Tibial artery (tissue), 4 donors: ENCODE results near the gene TMEM247.

Experiments used
- DNase-seq, 2 donors: peaks; one replicate each; pipeline ENCODE4 v3.0.0-alpha.2; 2019
- H3K27ac ChIP-seq, 2 donors: fragments of 200-600 bp; sonication (generic) in 1 of 2; 1 replicate in 1 of 2; 2 replicates in 1 of 2; pipeline ENCODE4 v1.5.1; 2018 to 2019; ENCODE audit warnings: mild to moderate bottlenecking in 1 of 2
- H3K27me3 ChIP-seq, 2 donors: fragments of 200-600 bp; sonication (generic) in 1 of 2; one replicate each; pipeline versions ENCODE4 v1.5.1 to v1.6.0; 2016 to 2019
- H3K36me3 ChIP-seq, 3 donors: fragments of 200-600 bp; sonication (generic) in 2 of 3; one replicate each; pipeline ENCODE4 v1.5.1; 2016 to 2019; ENCODE audit warnings: mild to moderate bottlenecking in 2 of 3
- H3K4me1 ChIP-seq, 4 donors: fragments of 200-600 bp; sonication (generic) in 2 of 4; 1 replicate in 3 of 4; 2 replicates in 1 of 4; pipeline ENCODE4 v1.5.1; 2016 to 2019
- H3K4me3 ChIP-seq, 2 donors: fragments of 200-600 bp; sonication (generic) in 1 of 2; 1 replicate in 1 of 2; 2 replicates in 1 of 2; pipeline ENCODE4 v1.5.1; 2018 to 2019; ENCODE audit warnings: mild to moderate bottlenecking in 2 of 2
- H3K9me3 ChIP-seq, 3 donors: fragments of 200-600 bp; sonication (generic) in 1 of 3; one replicate each; pipeline ENCODE4 v1.5.1; 2016 to 2019
- CTCF ChIP-seq, 2 experiments: fragments of 200-600 bp in 1 of 2; fragments of 450-650 bp in 1 of 2; IDR thresholded peaks; one replicate each; pipeline ENCODE4 v1.5.1; 2017 to 2019; ENCODE audit warnings: antibody characterized with exemption in 2 of 2, mild to moderate bottlenecking in 1 of 2, moderate library complexity in 1 of 2
- intact Hi-C: fragments of 100-400 bp; cut with DNase I; formaldehyde crosslinking; loops from one replicate; pipeline ENCODE4 v1.15.0; 2023; ENCODE audit warnings: low total_unique reads

Gene TMEM247

GRCh38 chr2:46458763-46459500 lies 20.4 kb upstream of the TMEM247 start:
- no peaks in the 10 kb centered on the region for H3K27me3 ChIP-seq
- H3K4me1 ChIP-seq, result peaks cover 0 to 15% (median 6%) of the 10 kb centered on the region in 4 donors
- DNase-seq, result no peak
- no peak overlapping the region for H3K27ac ChIP-seq
- no peak overlapping the region for H3K4me3 ChIP-seq
- H3K36me3 ChIP-seq, result no peaks in the 10 kb centered on the region
- no peaks in the 10 kb centered on the region for H3K9me3 ChIP-seq
- intact Hi-C loops, result no loop called here
- no peak for TF ChIP-seq CTCF (IDR thresholded peaks at IDR 0.05)

- Histone ChIP-seq H3K27me3 (no peaks in the 10 kb centered on the region), H3K9me3 (no peaks in the 10 kb centered on the region), H3K4me1 (peaks cover 0 to 15% (median 6%) of the 10 kb centered on the region in 4 donors), H3K36me3 (no peaks in the 10 kb centered on the region), H3K27ac (no peak overlapping the region), H3K4me3 (no peak overlapping the region)
- no peak for DNase-seq
- intact Hi-C loops, result no loop called here
- no peak for TF ChIP-seq CTCF (IDR thresholded peaks at IDR 0.05)
Observed at GRCh38 chr2:46459694-46460093, 19.7 kb upstream of the TMEM247 start.

- H3K4me1 ChIP-seq, result peaks cover 0 to 15% (median 6%) of the 10 kb centered on the region in 4 donors
- no peaks in the 10 kb centered on the region for H3K9me3 ChIP-seq
- no peaks in the 10 kb centered on the region for H3K36me3 ChIP-seq
- no peaks in the 10 kb centered on the region for H3K27me3 ChIP-seq
- peak overlapping the region; percentile 4 to 11 for H3K27ac ChIP-seq
- no peak for DNase-seq
- no peak overlapping the region for H3K4me3 ChIP-seq
- TF ChIP-seq CTCF (IDR thresholded peaks at IDR 0.05), result no peak
- intact Hi-C loops, result no loop called here
Observed at GRCh38 chr2:46460241-46460921, 19.0 kb upstream of the TMEM247 start.

GRCh38 chr2:46461011-46461674 lies 18.2 kb upstream of the TMEM247 start:
- no peaks in the 10 kb centered on the region for H3K9me3 ChIP-seq
- no peaks in the 10 kb centered on the region for H3K36me3 ChIP-seq
- TF ChIP-seq CTCF (IDR thresholded peaks at IDR 0.05), result peak; percentile 99
- H3K27me3 ChIP-seq, result no peaks in the 10 kb centered on the region
- peak overlapping the region in 1 of 2 donors; percentile 4 for H3K27ac ChIP-seq
- DNase-seq, result peak; percentile 66 to 84
- H3K4me1 ChIP-seq, result peaks cover 0 to 15% (median 6%) of the 10 kb centered on the region in 4 donors
- intact Hi-C loops, result no loop called here
- no peak overlapping the region for H3K4me3 ChIP-seq

GRCh38 chr2:46461709-46462171 lies 17.6 kb upstream of the TMEM247 start:
- no peaks in the 10 kb centered on the region for H3K36me3 ChIP-seq
- no peaks in the 10 kb centered on the region for H3K27me3 ChIP-seq
- intact Hi-C loops, result no loop called here
- H3K27ac ChIP-seq, result no peak overlapping the region
- H3K4me3 ChIP-seq, result no peak overlapping the region
- H3K4me1 ChIP-seq, result peaks cover 0 to 15% (median 6%) of the 10 kb centered on the region in 4 donors
- no peaks in the 10 kb centered on the region for H3K9me3 ChIP-seq
- no peak for DNase-seq
- no peak for TF ChIP-seq CTCF (IDR thresholded peaks at IDR 0.05)
